Left hindlimb (tissue), 1 donor: Measurements from ENCODE around the gene IL2.

Experiments used
- DNase-seq: peaks from one replicate; pipeline ENCODE4 v3.0.0-alpha.2; 2018

Gene IL2

DNA sequence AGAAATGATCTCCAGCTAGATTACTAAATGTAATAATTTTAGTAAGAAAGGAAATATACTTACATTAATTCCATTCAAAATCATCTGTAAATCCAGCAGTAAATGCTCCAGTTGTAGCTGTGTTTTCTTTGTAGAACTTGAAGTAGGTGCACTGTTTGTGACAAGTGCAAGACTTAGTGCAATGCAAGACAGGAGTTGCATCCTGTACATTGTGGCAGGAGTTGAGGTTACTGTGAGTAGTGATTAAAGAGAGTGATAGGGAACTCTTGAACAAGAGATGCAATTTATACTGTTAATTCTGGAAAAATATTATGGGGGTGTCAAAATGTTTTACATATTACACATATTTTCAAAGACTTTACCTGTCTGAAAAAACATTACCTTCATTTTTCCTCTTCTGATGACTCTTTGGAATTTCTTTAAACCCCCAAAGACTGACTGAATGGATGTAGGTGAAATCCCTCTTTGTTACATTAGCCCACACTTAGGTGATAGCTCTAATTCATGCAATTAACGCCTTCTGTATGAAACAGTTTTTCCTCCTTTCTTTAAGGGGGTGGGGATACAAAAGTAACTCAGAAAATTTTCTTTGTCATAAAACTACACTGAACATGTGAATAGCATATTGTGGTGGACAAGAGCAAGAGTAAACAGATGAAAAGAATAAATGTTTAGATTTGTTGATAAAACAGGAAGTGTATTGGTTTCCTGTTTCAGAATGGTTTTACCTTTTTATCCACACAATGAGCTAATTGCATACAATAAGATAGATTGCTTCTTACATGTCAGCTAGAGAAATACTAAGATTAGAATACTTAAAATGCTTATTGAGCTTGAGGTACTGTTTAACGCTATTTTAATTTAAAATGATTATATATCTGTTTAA, at the start of gene IL2:
Gene IL2 (minus strand): TSS at position 495 of the 886 bp plus-strand sequence. CDS start 285 bp downstream, at position 210.
- DNase-seq = no peak

DNA sequence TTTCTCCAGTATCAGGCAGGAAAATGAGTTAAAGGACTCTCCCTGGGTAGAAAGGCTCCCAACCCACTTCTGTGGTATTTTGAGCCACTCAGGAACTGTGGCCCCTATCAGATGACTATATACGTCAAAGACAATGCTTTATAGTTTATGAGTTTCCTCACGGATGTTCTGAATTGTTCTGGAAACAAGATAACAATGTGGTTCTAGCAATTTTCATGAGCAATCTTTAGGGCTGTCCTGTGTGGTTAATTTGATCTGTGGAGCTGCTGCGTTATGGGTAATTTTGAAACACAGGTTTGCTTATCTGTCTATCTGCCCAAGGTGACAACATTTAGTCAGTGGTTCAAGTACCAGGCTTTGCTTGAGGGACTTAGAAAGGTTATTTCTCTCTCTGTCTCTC, 46.7 kb upstream of the IL2 start:
- no peak for DNase-seq

DNA sequence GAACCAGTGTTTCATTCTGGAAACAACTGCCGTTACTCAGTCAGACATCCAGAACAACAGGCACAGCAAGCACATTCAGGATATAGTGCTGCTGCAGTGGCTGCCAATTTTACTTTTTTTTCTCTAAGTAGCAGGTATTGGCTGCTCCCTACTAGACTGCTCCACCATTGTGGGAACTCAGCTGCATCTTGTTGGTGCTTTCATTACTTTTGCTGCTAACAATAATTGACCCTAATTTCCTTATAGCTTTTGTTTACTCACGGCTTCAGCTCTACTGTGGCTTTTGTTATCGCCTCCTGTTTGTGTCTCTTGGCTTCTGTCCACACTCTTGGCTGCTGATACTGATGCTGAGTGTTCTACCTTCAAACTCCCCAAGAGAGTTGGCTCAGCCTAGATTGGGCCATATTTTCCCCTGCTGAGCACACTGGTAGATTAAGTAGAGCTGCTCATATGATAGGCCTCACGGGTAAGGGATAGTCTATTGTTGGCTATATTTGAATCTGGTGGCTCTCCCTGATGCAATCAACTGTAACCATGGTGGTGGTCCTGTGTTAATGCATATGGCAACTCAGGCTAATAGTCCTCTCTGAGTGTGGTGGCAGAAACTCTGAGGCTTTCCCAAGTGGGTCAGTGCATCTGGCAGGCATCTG, 44.5 kb upstream of the IL2 start:
- DNase-seq = no peak

DNA sequence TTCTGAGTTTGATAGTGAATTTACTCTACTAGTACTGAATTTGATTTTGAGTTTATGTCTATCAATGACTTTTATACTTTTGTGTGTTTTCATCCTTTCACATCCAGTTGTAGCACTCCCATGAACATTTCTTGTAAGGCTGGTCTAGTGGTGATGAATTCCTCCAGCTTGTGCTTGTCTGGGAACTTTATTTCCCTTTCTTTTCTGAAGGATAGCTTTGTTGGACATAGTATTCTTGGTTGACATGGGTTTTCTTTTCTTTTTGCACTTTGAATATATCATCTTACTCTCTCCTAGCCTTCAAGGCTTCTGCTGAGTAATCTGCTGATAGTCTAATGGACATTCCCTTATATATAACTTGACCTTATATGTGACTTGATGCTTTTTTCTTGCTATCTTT, 32.5 kb upstream of the IL2 start:
- DNase-seq = no peak

DNA sequence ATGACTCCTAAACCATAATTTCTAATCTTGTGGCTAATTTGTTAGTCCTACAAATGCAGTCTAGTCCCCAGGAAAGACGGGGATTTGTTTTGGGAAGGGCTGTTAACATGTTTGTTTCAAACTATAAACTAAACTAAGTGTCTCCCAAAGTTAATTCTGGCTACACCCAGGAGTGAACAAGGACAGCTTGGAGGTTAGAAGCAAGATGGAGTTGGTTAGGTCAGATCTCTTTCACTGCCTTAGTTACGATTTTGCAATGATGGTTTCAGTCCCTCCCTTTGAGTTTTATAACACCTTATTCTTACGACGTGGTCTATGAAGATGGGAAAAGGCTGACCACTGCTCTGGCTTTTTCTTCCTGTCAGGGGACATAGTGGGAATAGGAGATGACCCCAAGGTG, 27.0 kb upstream of the IL2 start:
- DNase-seq = no peak

DNA sequence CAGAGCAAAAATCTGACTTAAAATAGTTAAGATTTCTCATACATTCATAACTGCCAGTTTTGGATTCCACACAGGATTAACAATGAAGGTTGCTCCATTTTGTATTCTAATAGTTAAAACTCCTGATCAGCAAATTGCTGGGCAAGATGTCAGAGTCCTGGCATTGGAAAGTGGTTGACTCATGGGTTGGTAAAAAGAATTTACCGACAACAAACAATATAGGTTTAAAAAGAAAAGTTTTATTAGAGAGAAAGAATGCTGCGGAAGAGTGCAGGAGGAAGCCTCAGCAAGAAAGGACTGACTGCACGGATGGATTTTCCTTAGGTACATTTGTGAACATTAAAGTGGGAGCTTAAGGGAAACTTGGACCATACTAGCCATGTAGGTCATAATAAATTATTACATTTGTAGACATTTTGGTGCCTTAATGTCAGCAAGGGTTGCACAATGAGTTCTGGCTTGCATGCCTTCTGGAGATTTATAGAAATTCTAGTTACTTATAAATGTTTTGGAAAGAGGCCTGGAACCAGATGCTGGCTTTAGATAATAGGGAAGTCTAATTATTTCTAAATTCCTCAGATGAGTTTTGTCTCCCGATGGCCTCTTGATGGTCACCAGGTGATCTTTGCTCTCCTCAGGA, 25.4 kb upstream of the IL2 start:
- DNase-seq = no peak

DNA sequence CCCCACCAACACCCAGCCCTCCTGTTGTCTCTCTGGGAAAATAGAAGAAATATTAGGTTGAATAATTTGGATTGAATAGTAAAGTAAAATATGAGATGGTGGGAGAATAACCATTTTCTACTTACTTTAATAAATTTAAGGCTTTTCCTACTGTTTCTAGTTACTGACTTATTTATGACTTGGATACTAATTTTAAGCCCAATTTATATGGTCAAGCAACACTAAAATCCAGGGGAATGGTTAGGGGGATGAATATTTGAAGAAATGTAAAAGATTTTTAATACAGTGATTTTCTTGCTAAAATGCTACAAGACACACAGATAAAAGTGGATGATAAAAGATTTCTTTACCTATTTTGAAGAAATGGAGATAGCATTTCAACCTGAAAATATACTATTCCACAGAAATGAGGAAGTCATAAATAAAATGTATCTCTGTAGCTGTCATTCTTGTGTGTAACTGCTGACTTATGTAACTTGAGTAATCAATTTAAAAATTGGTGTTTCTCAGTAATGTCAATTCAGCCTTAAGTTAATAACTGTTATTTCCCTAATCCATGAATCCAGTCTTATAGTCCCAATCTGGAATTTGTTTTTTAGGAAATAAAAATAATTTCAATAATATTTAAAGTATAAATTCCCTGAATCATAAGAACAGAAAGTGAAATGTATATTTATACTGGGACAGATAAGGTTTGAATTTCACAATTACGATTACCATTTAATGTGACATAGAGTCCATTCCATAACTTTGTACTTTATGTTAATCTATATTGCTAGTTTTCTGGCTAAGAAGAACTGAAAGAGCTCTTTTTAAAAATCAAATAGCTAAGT, 24.3 kb upstream of the IL2 start:
- no peak for DNase-seq

DNA sequence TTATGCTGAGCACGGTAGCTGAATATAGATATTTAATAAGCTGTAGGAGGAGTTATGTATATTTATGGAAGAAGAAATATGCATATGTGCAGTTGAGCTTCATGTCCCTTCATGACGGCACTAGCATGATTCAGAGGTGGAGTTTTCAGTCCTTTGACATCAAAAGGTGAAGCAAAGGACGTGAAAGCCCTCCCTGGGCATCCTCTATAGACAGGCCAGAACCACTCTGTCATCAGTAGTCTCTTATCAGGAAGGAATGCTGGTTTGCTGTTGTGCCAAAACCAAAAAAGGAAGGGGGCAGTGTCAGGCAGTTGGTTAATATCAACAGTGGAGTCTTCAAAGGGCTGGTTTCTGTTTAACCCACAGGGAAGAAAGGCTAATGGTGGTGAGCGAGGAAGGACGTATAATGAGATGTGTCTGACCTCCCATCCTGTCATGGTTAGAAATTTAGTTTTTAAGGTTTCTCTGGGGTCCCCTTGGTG, 23.5 kb upstream of the IL2 start:
- DNase-seq = no peak

DNA sequence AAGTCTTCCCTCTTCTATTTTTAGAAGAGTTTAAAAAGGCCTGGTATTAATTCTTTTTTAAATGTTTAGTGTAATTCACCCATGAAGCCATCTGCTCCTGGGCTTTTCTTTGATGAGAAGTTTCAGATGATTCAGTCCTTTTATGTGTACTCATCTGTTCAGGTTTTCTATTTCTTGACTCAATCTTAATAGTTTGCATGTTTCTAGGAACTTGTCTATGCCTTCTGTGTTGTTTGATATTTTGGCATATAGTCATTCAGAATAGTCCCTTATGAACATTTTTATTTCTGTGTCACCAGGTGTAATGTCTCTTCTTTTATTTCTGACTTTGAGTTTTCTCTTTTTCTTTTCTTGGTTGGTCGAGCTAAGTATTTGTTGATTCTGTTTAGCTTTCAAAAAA, 20.2 kb upstream of the IL2 start:
- DNase-seq = no peak

DNA sequence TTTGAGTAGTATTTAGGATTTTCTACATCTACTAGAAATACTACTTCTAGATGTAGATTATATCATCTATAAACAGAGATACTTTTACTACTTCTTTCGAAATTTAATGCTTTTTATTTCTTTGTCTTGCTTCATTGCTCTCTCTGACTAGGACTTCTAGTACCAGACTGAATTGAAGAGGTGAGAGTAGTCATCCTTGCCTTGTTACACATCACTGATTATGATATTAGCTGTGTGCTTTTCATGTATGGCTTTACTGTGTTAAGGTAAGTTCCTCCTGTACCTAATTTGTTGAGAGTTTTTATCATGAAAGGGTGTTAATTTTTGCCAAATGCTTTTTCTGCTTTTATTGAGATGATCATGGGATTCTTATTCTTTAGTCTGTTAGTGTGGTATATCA, 19.6 kb upstream of the IL2 start:
- DNase-seq = no peak

DNA sequence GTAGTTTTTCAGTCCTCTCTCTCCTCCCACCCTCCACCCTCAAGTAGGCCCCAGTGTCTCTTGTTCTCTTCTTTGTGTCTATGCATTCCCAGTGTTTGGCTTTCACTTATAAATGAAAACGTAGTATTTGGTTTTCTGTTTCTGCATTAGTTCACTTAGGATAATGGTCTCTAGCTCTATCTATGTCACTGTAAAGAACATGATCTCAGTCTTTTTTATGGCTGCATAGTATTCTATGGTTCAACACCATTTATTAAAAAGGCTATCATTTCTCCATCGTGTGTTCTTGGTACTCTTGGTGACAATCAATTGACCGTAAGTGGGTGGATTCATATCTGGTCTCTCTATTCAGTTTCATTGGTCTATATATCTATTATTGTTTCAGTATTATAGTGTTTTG, 18.7 kb upstream of the IL2 start:
- no peak for DNase-seq

DNA sequence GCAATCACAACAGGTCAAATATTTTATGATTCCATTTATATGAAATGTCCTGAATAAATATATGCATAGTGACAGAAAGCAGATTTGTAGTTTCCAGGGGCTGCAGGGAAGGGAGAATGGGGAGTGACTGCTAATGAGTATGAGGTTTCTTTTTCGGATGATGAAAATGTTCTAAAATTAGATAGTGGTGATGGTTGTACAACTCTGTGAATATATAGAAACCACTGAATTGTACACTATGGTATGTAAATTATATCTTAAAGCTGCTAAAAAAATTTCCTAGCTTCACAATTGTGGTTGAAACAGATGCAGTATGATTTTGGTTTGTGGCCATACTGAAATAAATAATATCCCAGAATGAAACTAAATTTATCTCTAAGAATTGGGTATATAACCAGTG, 12.9 kb upstream of the IL2 start:
- no peak for DNase-seq

DNA sequence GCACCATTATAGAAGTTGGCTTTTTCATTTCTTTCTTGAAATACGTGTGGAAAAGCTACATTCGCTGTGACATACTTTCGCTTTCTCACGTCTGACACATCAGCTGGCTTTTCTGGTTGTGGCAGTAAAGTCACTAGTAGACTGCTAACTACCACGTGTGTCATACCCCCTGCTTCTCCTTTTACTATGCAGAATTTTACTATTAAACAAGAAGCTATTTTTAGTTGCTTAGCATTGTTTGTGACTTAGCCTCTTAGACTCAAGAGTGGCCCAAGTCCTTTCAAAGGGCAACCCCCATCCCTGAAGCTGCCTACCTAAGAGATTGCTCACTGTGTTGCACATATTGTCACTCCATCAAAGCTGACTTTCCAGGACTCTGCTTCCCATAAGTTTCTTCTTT, 2.1 kb upstream of the IL2 start:
- no peak for DNase-seq

DNA sequence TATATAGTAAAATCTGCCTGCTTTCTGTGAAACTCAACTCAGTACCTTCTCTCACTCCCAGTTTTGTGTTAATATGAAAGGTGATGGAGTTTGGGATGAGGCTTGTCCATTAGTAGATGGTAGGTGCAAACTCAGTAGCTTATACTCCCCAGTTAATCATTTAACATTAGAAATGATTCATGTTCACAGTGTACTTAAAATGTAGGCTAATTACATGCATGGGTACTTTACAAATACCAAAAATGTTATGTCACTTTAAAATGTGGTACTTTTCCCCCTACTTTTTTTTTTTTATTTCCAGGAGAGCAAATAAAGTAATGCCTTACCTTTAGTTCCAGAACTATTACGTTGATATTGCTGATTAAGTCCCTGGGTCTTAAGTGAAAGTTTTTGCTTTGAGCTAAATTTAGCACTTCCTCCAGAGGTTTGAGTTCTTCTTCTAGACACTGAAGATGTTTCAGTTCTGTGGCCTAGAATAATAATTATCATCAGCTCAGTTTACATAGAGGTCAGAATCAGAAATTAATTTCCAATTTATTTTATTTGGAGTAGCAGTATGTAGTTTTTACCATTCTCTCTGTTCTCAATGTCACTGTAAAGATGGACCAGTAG, 3.0 kb downstream of the IL2 start:
- DNase-seq = no peak

DNA sequence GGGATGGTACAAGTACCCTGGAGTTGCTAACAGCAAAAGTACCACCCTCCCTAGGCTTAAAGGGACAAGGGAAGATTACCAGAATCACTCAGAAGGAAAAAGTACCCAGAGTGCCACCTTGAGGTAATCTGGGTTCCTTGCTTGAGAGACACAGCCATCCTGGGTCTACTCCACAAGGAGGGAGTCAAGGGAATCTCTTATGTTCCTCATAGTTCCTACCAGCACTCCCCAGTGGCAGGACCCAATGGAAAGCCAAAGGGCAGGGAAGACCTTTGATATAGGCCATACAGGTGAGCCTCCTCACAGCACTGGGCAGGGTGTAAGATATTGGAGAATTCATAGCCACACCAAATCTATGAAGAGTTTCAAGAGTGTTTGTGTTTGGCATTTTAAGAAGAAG, 5.7 kb downstream of the IL2 start:
- no peak for DNase-seq

DNA sequence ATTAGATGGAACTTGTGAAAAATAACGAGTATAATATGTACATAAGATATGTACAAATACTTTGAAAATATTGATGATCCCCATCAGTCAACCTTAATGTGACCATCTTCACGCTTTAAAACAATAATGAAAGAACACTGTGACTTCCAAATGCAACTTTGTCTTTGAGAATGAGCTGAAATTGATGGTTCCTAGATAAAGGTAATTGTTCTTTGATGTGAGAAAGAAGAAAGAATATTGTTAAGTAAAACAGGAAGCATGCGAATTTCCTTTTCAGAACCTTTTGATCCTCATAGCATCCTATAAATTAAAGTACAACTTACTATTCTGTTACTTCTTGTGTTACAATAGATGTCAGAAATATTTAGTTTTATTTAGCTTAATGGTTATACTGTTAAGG, 22.2 kb downstream of the IL2 start:
- no peak for DNase-seq

DNA sequence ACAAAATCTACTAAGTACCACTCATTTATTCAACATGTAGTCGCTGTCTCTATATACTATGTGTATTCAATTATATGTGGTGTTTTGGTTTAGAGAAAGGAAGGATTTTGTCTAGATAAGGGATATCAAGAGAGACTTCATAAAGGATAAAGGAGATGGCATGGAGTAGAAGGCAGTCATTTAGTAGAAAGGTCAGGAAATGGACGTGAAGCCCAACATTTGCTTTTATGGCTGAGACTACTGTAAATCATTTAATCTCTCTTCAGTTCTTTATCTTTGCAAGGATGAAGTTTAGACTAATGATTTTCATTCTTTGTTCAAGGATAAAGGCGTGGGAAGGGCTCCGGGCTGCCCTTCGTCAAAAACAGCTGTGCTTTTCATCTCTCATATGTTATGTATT, 25.2 kb downstream of the IL2 start:
- DNase-seq = no peak

DNA sequence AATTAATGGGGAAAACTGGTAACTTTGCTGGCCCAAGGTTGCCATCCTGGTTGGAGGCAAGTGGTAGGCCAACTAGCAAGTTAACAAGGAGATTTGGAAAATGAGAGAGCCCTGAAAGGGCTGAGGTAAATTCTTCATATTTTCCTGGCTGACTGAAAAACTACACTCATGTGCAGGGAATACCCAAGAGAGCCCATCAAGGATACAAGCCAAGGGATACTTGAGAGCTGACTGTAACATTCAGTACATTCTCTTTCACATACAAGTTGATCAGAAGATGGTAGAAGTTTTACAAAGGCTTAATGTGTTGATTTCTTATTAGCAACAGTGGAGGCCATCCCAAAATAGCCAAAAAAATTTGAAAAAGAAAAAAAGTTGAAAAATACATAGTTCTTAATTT, 33.3 kb downstream of the IL2 start:
- no peak for DNase-seq

DNA sequence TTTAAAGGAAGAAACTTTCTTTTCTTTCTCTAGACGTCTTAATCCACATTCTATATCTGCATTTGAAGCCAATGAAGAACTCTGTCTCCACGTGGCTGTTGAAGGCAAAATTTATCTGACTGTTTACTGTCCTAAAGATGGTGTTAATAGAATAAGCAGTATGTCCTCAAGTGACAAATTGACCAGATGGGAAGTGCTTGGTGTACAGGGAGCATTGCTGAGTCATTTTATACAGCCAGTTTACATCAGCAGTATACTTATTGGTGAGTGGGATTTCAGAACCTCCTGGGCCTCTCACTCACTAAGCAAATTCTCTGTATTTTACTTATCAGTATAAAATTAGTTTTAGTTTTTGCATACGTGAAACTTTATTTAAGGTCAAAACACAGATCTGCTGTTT, 44.0 kb downstream of the IL2 start:
- DNase-seq = no peak

DNA sequence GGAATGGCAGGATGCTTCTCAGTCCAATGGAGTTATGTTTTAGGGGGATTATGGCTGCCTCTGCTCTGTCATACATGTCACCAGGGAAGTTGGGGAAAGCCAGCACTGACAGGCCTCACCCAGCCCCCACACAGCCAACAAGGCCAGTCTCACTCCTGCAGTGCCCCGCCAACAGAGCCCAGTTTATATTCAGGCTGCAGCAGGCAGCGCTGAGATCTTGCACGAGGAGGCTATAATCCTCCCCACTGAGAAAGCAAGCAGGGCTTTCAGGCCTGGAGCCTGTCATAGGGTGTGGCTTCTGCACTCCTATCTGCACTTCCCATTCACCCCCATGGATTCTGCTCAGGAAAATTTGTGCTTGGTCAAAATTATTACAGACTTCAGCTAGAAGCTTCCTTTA, 52.7 kb downstream of the IL2 start:
- peak; percentile 20 for DNase-seq
